Fibroblast of lung (primary cell): ENCODE results near the gene TAOK3.

ENCODE experiments used
- CTCF ChIP-seq, 2 donors: IDR thresholded peaks in 1 of 2; conservative IDR thresholded peaks in 1 of 2; 1 replicate in 1 of 2; 2 replicates in 1 of 2; pipeline ENCODE4 v1.5.1; 2011 to 2012; ENCODE audit warnings: low read length in 2 of 2, control low read depth in 1 of 2, inconsistent platforms in 1 of 2, low read depth in 1 of 2, mild to moderate bottlenecking in 1 of 2
- EZH2 ChIP-seq: IDR thresholded peaks from 2 replicates; pipeline ENCODE4 v1.5.1; 2012; ENCODE audit warnings: low read length, control low read depth, mild to moderate bottlenecking; ENCODE audit errors: missing control alignments

DNA sequence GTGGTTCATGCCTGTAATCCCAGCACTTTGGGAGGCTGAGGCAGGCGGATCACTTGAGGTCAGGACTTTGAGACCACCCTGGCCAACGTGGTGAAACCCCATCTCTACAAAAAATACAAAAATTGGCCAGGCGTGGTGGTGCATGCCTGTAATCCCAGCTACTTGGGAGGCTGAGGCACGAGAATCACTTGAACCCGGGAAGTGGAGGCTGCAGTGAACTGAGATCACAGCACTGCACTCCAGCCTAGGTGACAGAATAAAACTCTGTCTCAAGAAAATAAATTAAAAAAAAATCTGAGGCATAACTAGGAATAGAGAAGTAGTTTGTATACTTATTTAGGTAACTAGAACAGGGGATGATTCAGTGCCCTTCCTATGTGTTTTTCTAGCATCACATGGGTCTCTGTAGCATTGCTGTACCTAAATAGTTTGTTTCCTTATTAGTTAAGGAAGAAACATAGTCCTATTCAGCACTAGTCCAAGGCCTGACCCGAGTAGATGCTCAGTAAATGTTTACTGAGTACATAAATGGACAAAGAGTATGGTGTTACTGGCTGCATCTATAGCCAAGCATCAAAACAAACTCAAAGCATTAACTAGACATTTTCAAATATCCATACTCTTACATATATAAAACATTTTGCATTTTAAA is 21.7 kb downstream of the TAOK3 start:
- no peak for TF ChIP-seq CTCF (conservative IDR thresholded peaks at IDR 0.05 in 1 of 2, IDR thresholded peaks at IDR 0.05 in 1 of 2; ENCODE audit: low read depth in 1 of 2, low read length in 2 of 2)
- TF ChIP-seq EZH2 = no peak
